SIG-M5 (cell line): Measurements from ENCODE around the gene FLT1.

Experiments used
- DNase-seq: peaks from one replicate; lab custom pipeline; 2025; lab: John Stamatoyannopoulos, UW

The FLT1 gene

DNA sequence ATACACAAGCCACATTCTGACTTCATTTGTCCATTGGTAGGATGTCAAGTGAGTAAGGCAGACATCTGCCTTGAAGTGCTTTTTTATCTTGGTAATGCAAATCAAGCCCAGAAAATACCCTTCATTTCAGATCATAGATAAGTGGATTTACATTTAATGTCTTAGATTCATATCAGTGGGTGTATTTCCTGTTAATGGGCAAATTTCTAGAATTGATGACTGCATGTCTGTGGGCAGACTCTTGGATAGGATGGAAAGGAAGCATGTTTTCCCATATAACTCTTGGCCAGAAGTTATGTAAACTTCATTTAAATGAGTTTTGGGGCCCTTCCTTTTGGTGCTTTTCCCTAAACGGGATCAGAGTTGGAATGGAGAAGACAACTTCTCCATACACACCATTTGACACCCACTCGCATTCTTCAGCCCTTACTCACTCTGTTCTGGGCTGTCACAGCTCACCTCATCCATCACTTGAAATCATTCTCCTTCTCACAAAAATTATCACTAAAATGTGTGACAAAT, 154.6 kb downstream of the FLT1 start:
- DNase-seq: no peak

DNA sequence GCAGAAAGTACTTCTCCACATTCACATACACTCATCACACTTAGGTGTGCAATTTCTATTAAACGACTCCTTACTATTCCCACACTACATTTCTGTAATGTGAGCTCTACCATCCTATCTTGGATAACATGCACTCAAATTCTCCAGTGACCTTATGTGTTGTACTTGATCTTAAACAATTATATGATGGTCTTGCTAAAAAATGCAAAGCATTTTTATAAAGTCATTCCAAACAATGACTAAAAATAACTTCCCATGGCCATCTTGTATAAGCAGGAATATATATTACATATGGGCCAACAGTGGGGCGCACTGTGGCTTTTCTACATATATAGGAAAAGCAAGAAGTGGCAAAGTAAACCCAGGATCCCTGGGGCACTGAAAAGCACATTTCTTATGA, 155.5 kb downstream of the FLT1 start:
- DNase-seq: no peak

DNA sequence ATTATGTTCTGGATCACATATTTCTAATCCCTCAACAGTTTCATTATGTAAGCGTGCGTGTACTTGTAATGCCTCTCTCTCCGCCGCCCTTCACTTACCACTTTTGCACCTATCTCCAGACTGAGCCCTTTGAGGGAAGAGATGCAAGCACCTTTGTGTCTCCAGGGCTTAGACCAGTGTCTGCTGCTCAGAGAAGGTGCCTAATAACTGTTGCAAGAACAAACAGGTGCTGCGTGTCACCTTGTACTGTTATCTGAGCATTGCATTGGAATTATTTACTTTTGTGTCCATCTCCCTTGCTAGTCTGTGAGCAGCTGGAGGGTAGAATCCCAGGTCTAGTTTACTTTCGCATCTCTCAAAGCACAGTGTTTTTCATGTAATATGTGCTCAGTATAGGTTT, 156.2 kb downstream of the FLT1 start:
- no peak for DNase-seq

DNA sequence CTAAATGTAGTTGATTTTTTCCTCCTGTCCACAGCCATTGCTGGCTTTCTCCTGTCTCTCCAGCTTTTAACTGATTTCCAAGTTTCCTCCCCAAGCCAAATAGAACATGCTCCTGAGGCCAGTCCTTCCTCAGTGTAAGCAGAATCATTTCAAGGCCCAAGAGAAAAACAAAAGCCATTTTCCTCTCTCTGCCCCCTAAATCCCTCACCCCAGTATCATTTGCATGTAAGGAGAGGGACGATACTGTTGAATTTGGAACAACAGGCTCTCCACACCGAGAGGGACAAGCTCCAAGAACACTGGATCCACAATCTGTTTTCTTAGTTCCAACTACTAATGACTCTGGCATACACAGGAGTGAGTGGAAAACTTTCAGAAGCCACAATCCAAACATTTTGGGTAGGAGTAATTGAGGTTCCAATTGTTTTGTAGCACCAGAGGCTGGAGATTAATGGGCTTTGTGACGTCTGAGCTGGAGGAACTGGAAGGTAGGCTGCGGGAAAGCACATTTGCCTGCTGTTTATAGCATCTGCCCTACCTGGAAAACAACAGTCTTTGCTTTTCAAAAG, 156.8 kb downstream of the FLT1 start:
- no peak for DNase-seq

DNA sequence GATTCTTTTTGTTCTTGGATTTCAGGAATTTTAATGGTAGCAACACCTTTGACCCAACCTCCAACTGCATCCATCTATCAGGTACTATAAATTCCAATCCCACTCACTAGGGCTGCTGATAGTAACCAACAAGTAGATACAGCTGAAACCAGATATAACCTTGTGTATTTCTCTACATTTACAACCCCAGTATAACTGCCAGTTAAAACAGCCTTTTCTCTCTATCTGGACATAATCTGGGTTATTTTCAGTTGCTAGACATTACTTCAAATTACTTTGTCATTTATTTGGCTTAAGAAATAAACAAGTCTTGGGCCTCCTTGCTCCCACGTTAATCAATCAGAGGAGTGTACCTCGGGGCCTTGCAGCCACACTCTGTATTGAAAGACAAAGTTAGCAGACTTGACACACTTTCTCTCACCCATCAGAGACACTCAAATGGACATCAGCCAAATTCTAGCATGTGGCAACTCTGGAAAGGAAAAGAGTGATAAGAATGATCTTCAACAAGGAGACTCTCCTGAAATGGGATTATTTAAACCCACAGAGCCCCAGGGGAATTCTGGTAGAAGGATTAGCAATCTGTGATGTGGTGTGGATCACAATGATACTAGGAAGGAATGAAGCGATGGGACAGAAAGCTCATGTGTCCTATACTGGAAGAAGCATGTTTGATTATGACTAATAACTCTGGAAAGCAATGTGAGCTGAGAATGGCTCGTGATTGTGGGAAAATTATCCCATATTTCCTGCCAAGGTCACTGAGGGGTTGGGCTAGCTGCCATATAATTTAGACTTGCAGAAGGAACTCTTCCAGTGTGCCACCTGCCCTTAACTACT, 157.5 kb downstream of the FLT1 start:
- DNase-seq: no peak

DNA sequence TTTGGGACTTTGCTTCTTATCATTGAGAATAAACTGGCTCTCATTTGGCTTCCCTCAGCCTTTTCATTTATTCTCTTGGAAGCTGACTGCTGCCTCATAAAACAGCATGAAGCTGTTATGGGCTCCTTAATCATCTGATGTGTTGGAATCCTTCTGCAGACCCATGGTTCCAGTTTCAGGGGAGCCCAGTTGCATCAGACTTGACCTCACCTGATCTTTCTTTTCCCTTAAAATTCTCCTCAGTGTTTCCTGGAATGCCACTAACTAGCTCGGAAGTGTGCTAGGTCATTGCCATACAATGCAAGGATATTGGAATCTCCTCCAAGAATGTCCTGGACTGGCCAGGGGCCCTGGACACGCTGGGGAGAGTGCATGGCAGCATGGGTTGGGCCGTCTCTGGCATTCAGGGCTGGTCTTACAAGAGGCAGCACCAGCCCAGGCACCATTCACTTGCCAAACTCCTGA, 158.7 kb downstream of the FLT1 start:
- DNase-seq: no peak

DNA sequence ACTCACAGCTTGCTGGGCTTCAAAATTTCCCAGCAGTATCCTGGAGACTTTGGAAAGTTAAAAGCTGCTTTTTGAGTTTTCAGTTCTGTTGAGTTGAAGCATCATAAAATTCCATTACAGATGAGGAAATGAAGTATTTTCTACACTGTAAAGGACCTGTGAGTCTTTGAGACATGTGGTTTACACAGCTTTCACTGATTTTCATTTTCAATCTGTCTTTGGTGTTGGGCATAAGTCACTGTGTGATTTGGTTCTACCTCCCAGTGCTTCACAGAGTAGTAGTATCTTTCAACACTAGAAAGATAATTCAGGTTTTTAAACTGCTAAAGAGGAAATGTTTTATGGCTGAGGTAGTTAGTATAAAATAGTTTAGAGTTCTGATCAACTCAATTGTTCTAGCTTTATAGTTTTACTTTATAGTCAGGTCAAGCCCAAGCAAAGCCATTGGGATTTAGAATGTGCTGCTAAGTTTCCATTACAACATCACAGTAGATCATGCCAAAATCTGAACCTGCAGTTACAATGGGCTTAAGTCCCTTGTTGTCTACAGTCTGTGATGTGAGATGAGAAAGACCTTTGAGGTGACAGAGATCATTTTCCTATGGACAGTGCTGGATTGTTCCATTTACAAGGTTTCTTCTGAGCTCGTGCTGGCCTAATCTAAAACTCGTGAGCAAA, 161.6 kb downstream of the FLT1 start:
- DNase-seq: no peak

DNA sequence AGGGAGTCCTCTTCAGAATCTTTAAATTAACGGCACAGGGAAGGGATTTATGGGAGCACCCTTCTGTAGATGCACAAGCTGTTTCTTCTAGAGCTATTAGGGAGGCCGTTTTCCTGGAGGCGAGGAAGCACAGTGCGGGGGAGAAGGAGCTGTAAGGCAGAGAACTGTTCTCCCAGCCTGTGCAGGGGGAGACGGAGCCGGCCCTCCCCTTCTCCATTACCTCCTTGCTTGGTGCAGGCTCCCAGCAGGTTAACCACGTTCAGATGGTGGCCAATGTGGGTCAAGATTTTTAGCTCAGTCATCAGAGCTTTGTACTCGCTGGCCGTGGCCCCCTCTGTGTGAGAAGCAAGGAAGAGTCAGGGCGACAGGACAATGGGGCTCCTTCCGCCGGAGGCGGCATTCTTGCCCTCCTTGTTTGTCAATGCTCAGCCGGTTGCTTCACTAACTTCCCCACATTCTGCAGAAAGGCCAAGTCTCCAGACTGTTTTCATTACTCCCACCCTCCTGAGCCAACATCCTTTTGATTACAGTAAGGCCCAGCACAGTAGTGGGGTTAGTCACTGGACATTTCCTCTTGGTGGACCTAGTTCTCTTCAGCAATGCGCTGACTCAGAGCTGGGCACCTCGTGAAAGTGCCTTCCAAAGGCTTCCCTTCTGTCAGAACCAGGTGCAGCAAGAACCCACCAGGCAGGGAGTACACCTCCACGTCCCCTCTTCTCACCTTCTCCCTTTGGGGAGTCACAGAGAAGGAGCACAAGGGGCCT, 165.4 kb downstream of the FLT1 start:
- DNase-seq: no peak

DNA sequence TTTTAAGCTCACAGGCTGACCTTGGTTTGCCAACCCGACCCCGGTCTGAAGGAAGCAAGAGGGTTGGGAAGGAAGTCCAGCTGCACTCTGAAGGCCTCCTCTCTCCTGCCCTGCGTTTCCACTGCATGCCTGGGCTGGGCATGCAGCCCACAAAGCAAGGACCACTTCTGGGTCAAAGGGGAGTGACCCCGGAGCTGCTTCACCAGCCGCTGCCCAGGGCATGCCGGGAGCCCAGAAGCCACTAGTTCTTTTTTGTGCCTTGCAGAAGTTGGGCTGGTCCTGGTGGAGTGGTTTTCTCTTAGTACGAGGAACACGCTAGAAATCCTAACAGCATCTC, 166.7 kb downstream of the FLT1 start:
- DNase-seq: no peak

DNA sequence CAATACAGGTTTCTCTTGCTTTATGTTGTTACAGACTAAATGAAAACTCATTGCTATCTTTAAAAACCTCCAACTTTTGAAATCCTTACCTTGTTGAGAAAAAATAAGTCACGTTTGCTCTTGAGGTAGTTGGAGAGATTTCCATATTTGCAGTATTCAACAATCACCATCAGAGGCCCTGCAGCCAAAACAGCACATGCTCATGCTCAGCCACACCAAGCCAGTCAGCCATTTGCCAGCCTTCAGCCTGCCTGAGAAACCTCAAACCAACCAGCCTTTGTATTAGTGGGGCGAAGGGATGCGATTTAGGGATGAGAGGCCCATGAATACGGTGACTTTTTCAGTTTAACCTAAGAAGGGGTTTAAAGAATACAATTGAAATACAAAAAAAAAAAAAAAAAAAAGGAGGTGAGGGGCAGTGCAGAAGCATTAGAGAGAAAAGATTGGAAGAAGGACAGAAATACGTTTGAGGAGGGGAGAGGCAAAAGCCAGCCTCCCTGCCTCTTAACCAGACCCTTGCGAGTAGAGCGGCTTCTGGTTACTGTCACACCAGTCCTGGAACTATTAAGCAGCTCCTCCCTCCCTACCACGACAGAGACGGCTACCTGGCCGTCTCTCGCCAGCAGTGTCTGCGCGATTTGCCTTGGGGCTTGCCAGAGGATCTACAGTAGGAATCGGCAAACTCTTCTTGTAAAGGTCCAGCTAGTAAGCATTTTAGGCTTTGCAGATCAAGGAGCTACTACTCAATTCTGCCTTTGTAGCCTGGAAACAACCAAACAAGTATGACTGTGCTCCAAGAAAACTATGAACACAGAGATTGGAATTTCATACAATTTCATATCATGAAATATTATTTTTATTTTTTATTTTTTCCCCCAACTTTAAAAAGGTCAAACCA, 167.3 kb downstream of the FLT1 start:
- DNase-seq: no peak

DNA sequence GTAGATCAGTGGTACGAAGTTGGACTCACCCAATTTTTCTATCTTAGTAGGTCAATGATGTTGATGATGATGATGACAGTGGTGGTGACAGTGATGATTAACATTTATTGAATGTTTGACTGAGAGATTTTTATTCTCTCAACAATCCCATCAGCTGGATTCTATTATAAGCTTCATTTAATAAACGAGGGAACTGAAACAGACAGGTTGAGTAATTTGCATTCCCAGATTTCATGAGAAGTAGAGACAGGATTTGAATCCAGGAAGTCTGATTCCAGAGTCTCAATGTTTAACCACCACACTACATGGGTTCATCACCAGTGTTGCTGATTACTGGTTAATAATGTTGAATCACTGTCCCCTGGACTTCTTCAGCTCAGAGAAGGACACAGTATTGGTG, 168.9 kb downstream of the FLT1 start:
- DNase-seq: no peak

DNA sequence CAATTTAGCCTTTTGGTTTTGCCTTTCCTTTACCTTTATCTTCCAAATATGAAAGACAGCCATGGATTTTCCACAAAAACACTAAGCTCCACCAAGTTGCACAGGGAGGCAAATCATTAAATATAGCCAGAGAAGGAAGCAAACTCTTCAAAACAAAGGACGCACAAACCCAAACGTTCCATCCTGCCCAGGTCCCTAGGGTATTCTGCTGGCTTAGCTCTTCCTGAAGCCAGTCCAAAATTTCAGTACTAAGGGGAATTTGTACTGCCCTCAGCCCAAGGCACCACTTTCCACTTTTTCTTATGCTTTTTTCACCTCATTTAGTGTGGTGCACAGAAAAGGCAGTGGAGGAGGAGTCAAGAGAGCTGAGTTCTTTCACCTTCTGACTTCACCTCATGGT, 169.9 kb downstream of the FLT1 start:
- DNase-seq: no peak

DNA sequence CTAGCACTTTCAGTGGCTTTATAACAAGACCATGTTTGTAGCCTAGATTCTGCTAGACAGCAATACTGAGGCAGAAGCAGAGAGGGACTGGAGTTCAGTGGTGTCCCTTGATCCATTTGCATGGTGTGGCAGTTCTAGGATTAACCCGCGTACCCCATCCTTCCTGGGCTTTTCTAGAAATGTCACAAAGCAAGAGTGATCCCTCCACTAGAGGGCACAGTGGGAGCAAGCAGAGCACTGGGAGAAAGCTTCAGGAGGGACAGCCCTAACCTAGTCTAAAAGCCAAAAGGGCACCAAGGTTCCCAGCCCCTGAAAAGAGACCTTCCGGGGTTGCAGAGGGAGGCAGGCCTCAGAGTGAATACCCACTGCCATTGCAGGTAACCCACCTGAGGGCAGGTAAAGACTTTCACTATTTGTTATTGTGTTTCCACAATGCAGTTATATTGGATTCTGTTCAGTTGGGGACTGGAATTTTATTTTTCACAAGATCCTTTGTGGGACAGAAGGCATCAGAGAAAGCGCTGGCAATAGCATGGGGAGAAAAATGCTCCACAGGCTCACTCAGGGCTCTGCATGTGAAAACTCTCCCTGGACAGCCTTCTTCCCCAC, 170.6 kb downstream of the FLT1 start:
- no peak for DNase-seq

DNA sequence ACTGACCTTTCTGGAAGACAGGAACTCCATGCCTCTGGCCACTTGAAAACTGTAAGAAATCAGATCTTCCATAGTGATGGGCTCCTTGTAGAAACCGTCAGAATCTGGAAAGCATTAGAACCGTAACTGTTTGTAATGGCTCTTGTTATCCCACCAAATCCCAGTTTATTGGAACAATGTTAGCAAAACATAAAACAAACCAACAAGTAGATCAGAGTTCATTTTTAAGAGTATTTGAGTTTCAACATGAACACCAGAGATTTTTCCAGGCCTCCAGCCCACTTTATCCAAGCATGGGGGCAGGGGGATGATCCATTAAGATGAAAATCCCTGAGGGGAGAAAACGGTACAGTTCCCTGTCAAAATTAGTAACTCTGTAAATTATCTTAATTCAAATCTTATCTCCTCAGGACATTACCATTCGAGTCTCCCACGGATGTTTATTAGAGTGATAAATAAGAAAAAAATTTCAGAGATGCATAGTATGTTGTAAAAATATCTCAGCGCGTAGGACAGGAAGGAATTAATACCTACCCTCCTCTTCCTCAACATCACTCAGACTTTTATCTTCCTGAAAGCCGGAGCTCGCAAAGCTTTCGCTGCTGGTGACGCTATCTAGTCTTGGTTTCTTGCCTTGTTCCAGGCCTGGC, 172.5 kb downstream of the FLT1 start:
- DNase-seq: no peak

DNA sequence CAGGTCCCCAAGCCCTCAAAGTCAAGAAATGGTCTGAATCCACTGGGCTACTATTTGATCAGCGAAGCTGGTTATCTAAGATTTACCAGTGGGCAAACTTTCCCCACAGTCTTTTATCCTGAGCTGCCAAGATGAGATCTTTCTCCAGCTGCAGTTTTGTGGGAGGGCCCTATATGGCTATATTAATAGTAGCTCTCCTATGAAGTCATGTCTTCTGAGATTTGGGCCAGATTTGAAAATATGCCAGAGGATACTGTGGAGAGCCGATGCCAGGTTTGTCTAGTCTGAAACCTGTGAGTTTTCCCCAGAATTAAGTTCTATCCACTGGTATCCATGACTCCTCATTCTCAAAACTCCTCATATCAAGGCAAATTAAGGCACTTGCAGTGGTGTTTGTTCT, 173.2 kb downstream of the FLT1 start:
- DNase-seq: no peak

DNA sequence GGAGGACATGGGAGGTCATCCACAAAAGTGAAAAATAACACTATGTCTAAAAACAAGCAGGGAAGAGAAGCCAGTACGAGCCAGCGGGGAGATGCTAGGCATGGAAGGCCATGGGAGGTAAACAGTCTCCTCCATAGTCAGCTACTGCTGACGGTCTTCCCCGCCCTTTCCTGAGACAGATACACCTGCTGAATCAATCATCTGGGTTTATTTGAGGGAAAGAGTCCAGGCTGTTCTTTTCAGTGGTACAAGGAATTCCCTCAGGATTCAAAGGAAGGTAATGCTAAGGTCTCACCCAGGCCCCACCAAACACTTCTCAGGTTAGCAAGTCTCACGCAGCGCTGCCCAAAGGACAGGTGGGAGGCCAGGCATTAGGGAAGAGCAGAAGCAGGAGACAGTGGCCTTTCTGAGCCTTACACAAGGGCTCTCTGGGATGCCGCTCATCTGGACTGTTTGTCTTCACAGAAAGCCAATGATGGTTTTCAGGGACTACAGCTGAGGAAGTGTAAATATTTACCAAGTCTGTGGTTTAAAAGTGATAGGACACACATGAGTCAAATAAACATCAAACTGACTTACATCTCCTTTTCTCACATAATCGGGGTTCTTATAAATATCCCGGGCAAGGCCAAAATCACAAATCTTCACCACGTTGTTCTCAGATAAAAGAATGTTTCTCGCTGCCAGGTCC, 173.9 kb downstream of the FLT1 start:
- no peak for DNase-seq

DNA sequence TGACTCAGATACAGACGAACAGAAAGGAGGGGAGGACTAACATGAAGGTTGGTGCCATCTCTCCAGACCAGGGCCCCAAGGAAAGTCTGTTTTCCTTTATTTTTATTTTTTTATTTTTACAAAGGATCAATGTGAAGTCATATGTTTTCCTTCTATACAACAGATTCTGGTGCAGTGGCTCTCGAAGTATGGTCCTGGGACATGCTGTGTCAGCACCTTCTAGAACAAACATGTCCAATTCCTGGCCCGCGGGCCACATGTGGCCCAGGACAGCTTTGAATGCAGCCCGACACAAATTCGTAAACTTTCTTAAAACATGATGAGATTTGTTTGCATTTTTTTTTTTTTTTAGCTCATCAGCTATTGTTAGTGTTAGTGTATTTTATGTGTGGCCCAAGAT, 174.7 kb downstream of the FLT1 start:
- DNase-seq: no peak

DNA sequence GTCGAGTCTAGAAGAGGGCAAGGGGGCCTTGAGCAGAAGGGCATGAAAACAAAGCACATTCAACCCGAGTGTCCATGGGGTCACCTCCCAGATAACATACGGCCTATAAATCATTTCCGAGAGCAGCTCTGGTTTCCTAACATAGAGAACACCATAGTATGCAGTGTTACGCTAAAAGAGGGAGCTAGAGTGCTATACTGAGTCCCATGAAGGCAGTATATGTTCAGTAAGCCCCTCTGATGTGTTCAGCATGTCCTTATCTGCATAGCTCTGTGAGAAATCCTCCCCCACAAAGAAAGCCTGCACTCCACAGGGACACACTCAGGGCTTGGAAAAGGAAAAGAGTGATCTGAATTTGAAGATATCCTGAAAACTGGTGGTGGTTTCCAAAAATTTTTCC, 175.4 kb downstream of the FLT1 start:
- no peak for DNase-seq

DNA sequence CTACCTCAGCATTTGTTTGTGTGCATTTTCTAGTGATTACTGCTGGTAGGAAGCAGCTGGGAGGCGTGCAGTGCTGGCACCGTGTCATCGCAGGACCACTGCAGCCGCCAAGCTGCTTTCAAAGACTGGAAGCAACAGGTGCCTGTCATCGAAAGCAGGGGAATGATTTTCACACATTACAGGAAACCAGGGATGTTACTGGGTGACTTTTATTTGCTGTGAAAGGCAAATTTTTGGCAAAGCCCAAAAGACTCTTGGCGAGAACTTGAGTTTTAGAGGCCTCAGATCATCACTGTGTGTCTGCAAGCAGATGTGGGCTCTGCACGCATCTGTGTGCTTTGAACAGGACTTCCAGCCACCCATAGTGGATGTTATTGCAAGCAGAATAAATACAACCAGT, 176.4 kb downstream of the FLT1 start:
- no peak for DNase-seq

DNA sequence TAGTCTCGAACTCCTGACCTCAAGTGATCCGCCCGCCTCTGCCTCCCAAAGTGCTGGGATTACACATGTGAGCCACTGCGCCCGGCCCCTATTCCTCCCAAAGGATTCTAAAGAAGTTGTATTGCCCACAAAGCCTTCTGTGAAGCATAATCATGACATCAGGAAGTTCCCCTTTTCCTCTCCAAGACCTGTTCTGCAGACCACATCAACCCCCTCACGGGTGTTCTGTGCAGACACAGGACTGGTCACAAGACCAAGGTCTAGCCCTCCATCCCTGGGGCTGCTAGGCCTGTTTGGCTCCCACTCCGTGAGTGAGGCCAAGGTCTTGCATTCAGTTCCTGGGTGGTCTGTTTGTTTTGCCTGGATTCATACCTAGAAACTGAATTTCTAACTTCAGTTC, 178.1 kb downstream of the FLT1 start:
- no peak for DNase-seq
